ENCODE results near the gene TGFBR3.

TGFBR3 gene

DNA sequence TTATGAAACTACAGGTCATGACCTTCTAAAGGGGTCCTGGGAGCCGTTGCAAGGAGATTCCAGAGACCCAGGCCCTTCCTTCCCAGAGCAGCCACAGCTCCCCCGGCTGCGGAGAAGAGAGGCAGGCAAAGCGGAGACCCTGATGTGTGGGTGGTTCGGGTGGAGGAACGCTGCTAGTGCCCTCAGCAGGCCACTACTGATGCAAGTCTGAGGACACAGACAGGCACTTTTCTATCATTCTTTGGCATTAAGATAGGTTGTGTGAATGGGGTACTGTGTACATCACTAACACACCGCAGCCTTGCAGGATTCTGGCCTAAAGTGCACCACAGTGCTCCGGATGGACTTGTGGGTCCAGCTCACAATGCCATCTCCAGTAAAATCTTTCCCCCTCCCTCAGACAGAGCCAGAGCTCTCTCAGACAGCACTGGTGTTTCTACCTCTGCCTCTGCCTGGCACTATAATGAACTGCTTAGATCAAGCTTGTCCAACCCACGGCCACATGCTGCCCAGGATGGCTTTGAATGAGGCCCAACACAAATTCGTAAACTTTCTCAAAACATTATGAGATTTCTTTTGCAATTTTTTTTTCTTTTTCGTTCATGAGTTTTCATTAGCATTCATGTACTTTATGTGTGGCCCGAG is 121.4 kb downstream of the TGFBR3 start:
- DNase-seq (ENCODE audit: low read depth in 2 of 3, low spot score in 2 of 3) = no peak

DNA sequence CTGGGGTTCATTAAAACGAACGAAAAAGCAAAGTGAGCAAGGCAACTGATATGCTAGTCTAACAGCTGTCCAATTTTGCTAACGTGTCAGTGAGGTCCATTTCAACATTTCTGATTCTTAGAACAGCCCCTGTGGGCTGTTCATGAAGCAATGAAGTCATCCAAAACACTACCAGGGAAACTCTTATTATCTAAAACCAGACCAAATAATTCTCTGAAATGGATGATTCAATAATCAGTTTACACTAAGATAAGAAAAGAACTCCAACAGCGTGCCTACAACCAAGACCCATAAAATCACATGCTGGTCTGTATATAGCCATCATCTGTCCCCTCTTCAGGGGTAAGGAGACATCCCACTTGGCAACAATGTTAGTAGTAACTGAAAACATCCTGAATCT is 122.7 kb downstream of the TGFBR3 start:
- DNase-seq (ENCODE audit: low read depth in 2 of 3, low spot score in 2 of 3) = no peak

DNA sequence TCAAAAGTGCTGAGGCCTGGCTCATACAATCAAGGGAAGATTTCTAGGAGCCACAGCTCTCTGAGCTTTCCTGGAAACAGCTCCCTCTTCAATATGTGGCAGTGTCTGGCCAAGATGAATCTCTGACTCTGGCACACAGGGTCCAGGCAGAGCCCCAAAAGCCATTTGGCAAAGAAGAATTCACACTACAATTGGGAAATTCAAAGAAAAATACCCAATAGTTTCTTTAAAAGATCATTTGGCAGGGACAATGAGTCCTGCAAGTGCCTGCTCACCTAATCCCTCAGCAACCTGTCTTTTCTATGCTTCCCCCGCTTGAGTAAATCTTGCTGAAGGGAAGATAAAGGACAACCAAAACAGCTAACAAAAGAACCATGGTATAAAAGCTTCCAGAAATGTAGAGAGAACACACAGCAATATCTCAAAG is 124.6 kb downstream of the TGFBR3 start:
- no peak for DNase-seq (ENCODE audit: low read depth in 2 of 3, low spot score in 2 of 3)

DNA sequence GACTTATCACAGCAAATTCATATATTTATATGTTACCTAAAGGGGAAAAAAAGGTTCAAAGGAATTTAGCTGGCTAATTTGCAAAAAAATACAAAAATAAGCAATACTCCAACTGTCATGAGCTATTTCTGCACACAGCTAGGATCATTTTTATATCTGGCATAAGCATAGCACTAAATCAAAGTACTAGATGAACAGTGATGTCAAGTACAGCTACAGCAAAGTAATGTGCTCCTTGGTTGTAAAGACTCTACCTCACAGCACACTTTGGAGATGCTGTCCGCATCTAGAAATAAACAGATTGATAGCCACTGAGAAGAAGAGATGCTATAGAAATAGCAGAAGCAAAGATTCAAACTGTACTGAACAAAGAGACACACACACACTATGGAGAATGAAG is 125.4 kb downstream of the TGFBR3 start:
- DNase-seq (ENCODE audit: low read depth in 2 of 3, low spot score in 2 of 3) = no peak

DNA sequence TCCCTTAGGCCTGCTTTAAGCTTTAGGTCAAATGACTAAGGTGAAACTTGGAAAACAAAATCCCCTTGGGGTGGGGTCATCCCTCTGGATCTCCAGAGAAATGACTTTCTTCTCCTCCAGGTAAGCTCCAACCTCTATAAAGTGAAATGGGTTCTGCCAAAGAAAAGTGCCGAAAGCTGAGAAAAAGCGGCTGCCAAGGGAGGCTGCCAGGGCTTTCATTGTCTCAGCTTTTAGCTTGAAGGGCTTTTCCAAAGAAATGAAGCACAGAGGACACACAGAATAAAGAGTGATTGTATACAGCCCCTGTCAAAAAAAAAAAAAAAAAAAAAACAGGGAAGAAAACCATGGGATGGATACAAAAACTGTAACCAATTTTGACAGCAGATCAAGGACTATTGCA is 126.9 kb downstream of the TGFBR3 start:
- no peak for DNase-seq (ENCODE audit: low read depth in 2 of 3, low spot score in 2 of 3)

DNA sequence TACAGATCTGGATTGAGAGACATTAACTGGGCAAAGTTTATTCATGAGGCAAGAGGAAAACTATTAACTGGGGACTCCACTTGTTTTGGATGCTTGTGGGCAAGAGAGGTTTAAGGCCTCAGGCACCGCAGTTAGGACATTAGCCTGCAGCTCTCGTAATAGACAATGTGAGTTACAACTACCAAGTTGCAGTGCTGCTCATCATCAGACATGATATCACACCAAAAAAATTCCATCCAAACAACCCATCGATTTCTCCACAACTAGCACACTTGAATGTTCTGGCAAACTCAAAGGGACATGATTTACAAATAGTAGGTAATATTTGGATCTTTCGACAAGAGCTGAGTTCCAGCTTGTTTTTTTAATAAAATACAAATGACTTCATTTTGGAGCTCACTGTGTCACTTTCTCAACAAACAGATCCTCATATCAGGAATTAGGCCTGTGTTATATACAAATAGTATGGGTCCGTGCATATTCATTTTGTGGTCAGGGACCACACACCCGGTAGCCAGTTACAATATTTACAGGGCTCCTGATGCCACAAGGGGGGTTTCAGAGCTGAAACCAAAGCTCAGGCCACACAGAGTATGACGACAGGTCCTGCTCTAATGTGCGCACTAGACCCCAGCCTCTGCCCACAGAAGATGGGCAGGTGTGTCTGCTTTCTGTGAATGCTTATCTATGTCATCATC is 128.0 kb downstream of the TGFBR3 start:
- DNase-seq (ENCODE audit: low read depth in 2 of 3, low spot score in 2 of 3) = no peak

DNA sequence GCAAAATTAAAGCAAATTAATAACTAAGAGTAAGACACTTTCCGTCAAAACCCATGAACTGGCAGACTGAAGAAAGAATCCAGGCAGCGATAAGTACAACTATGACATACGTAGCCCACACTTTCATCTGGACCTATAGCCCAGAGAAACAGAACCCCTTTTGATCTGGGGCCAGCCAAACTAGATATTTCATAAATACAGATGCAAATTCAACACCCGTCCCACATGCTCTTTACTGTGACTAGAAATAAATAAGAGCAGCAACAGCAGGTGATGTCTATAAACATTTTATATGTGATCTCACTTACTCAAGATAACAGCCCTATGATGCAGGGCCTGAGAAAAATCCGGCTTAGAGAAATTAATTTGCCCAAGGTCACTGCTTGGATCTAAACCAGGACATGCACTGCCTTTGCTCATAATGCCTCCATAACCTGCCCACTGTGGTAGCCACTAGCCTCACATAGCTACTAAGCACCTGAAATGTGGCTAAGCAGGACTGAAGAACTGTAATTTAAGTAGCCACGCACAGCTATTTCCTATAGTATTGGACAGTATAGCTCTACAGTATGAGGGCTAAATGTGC is 130.2 kb downstream of the TGFBR3 start:
- DNase-seq (ENCODE audit: low read depth in 2 of 3, low spot score in 2 of 3) = no peak

DNA sequence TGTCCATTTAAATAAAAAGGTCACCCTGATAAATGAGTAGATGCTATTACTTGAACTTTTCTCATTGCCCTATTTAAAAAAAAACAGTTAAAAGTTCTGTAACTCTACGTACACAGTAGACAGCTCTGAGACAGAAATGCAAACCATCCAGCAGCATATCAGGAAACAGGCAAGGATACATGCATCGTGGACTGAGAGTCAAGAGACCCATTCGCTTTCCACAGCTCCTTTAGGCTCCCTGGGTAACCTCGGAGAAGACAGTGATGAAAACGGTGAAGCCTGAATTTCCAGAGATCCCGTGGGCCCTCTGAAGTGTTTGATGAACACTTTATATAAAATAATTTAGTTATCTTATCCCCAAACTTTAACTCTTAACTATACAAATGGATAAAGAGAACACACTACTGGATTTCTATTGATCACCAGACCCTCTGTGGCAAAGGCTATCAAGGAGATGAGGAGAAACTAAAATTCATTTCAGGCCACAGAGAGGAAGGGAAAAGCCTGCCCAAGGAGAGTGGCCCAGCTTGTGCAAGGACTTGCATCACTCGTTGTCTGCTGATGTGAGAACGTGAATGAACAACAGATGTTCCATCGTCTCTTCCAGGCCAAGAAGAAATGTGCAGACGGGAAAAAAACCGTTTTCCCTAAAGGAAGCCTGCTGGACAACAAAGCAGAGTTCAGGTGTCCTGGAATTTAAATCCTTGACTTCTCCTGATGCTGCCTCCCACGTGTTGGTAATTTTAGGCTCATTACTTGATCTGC is 131.0 kb downstream of the TGFBR3 start:
- no peak for DNase-seq (ENCODE audit: low read depth in 2 of 3, low spot score in 2 of 3)

DNA sequence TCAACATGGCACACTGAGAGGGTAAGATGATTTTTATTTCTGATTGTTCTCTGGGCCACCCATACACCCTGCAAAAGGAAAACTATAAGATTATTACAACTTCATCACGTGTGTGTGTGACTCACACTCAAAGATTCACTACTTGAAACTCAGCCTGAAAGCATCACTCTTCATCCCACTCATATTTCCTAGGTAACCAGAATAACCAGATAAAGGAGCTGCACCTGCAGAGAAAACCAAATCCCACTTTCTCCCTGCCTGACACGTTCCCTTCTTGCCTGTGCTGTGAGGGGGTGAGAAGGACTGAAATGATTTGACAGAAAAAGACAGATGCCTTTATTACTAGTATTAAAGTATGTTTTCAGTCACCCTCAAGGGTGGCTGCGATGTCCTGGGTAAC is 131.6 kb downstream of the TGFBR3 start:
- DNase-seq (ENCODE audit: low read depth in 2 of 3, low spot score in 2 of 3) = no peak

DNA sequence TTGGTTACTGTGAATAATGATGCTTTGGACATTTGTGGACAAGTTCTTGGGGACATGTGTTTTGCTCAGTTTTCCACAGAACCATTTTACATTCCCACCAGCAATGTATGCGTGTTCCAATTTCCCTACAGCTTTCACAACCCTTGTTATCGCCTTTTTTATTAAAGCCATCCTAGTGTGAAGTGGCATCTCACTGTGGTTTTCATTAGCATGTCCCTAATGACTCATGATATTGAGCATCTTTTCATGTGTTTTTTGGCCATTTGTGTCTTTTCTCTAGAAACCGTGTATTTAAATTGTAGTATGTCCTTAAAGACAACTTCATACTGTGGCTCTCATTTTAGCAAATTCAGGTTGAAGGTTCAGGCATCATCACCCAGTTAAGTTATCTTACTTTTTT is 132.1 kb downstream of the TGFBR3 start:
- DNase-seq (ENCODE audit: low read depth in 2 of 3, low spot score in 2 of 3) = no peak

DNA sequence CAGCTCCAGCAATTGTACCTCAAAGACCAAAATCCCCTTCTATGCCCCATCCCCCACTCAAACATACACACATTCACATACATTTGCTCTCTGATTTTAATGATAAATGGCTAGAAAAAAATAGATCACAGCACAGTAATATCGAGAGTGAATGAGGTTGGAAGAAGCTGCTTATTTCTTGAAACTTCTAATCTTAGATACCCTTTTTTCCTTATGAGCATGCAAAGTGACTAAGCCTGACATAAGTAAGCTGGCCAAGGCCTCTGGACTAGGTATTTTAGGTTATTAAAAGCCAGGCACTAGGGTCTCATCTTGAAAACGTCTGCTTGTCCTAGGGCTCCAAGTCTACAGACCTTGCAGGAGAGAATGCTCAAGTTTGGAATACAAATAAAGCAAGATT is 133.6 kb downstream of the TGFBR3 start:
- no peak for DNase-seq (ENCODE audit: low read depth in 2 of 3, low spot score in 2 of 3)

DNA sequence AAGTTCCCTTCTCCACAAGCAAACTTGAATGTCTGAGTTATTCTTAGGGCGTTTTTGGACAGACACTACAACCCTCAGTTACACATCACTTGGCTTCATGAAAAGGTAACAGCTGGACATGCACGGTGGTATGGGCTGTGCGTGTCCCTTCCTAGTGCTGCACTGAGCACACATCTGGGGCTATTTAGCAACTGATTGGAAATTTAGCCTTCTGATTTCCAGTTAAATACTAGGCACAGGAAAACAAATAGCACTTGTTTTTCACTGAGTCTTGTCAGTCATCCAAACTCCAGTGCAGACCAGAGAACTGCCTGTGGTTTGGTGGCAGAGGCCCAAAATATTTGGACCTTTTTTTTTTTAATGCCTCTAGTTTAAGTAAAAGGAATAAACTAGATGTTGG is 134.7 kb downstream of the TGFBR3 start:
- DNase-seq (ENCODE audit: low read depth in 2 of 3, low spot score in 2 of 3) = no peak

DNA sequence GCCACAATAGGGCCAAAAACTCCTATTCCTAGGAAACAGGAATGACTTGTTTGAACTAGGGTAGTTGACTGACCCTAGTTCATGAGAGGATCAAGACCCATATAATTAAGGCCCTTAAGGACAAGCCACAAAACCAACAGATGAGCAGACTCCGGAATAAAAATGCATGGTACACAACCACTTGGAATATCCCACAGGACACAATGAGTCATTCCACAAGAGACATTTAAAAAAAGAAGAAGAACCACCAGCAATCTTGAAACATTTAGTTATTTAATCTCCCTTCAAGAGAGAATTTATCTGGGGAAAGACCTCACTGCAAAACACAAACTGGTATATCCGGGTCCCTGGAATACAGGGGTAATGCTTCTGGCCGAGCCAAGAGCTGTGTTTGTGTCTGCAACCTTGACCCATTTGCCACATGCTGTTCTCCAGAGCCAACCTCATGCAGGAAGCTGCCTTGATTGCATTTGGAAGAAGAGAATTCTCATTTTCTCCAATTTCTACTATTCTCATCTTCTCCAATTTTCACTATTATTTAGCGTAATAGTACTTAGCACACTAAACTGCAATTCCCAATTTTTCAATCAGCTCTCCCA is 135.5 kb downstream of the TGFBR3 start:
- DNase-seq (ENCODE audit: low read depth in 2 of 3, low spot score in 2 of 3) = no peak

DNA sequence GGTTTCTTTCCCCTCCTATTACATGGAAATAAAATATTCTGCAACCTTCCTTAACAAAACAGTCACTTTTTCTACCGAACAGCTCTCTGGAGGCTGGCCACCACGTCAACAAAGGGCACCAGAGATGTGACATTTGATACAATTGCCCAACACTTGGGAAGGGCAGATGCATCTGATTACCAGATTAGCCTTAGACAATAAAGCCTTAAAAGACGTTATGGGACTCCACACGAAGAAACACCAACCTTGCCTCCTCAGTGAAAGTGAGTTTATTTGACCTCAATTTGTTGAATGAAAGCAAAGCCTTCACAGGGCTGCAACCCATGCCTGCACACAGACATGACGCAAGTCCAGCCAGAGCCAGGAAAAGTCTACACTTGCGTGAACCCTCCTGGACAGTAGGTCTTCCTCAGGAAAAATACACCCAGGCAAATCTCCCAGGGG is 136.1 kb downstream of the TGFBR3 start:
- DNase-seq (ENCODE audit: low read depth in 2 of 3, low spot score in 2 of 3) = no peak

DNA sequence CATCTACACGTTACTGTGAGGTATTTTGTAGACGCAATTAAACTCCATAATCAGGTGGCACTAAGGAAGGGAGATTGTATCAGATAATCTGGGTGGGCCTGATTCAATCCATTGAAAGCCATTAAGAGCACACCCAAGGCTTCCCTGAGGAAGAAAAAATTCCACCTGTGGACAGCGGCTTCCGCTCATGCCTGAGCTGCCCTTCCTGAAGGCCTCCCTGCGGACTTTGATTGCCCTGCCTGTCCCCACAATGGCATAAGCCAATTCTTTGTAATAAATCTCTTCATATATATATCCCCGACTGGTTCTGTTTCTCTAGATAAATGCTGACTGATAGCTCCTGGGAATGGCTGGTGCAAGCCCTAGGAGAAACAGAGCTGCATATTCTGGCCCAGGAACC is 138.3 kb downstream of the TGFBR3 start:
- DNase-seq (ENCODE audit: low read depth in 2 of 3, low spot score in 2 of 3) = no peak

DNA sequence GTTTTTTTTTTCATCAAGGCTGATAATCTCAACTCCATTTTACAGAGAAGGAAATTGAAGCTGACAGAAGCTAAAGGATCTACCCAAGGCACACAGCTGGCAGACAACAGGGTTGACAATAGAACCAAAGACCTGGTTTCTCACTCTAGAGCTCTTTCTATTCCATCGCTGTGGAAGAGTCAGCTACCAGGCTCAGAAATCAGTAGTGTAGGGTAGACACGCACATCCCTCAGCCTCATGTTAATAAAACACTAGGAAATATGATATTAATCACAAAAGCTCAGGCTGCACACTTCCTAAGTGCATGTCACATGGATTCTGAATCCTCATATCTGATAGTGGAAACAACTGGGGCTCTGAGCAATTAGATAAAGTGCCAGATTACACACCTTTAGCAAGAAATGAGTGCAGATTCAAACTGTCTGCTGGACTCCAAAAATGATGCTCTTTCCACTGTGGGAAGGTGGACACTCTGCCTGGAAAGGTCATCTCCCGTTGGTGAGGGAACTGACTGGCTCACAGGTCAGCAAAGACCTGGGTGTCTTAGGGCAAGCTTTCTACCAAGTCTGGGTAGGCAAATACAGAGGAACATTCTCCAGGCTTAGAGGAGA is 139.1 kb downstream of the TGFBR3 start:
- no peak for DNase-seq (ENCODE audit: low read depth in 2 of 3, low spot score in 2 of 3)

DNA sequence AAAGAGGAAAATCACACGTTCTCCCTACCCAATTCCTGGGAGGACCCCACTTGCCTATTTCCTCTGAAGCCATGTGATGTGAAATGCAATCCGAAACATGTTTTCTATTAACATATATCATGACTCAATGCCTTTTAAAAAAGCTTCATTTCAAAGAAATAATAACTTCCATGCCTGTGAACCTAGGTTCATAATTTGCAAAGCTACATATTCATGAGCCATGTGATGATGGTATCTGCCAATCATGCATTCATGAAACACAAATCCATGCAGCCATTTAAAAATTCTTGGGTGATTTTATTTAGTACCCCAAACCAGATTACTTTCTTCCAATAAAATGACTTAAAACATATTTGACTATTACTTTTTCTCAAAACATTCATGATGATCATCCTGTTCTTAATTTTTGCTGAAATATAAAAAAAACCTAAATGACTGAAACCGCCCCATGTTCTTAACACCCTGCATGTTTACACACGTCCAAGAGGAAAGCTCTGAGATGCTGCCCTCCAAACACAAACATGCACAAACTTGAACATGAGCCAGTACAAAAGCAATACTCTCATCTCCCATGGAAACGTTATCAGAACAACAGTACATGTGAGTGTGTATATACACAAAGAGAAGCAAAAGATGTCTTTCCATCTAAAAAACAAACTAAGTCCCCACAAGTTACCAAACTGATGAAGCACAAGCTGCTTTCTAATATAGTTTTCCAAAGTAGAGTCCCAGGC is 140.1 kb downstream of the TGFBR3 start:
- DNase-seq (ENCODE audit: low read depth in 2 of 3, low spot score in 2 of 3) = no peak

DNA sequence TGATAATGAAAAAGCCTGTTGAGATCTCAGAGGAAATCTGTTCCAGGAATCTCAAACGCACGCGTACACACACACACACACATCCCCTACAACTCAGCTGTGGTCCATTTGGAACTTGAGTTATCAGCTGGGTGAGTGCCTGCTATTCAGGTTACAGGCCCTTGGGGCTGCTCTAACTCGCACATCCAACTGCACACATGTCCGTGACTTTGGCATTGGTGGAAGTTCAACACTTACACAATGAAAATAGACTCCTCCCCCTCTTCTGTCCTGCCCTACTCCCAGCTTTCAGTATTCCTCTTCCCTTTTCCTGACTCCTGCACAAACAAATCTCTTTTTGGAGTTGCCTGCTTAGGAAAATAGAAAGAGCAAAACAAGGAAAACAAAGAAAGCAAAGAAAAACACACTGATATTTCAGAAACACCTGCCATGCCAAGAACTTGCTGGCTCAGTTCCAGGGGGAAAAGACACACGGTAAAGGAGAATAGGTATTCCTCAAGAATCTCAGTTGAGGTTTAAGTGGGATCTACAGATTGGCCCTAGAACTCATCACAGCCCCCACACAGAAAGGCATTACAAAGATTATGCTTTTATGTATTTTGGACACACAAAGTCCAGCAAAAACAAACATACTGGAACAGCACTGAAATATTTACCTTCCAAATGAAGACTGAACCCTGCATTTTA is 140.9 kb downstream of the TGFBR3 start:
- no peak for DNase-seq (ENCODE audit: low read depth in 2 of 3, low spot score in 2 of 3)

DNA sequence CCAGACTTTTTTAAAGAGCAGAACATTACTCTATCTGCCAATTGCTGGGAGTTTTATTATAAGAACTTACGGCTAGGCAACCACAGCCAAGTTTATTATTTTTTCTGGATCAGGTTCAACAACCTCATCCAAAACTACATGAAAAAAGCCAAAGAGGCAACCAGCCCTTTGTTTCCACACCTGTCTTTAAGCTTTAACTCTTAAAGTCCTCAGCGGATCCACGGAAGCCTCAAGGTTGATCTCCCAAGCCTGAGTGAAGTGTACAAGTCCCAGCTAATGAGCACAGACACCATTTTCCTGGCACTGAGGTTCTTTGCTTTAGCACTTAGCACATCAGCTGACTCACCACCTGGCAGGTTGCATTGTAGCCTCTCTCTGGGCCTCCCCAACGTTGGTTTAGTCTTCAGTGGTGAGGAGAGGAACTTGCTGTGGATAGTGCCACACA is 143.1 kb downstream of the TGFBR3 start:
- no peak for DNase-seq (ENCODE audit: low read depth in 2 of 3, low spot score in 2 of 3)

DNA sequence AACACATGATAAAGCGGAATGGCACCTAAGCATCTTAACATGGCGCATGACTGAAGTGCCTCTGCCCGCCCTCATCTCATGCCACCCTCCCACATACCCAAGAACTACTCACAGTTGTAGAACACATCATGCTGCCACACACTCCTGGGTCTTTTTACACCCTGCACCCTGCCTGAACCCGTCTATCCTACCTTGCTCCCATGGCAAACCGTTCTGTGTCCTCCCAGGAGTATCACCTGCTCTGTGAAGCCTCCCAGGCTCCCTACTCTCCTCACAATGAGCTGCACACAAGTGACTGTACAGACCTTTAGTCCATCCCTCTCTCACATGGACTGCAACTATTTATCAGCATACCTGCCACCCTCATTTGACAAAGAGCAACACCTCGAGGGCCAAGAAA is 144.0 kb downstream of the TGFBR3 start:
- no peak for DNase-seq (ENCODE audit: low read depth in 2 of 3, low spot score in 2 of 3)
